ENCODE measurements around the gene PRR20G.

Gene PRR20G

GRCh38 chr3:127325629-127325961 lies 37.7 kb upstream of the PRR20G start:
- H4K20me1 ChIP-seq (ENCODE audit: insufficient read depth, low read length): no peaks in the 10 kb centered on the region
- H3K9ac ChIP-seq (ENCODE audit: low read depth, low read length): no peak overlapping the region
- H3K9me3 ChIP-seq (ENCODE audit: insufficient read depth, low read length, severe bottlenecking): peaks cover 6% of the 10 kb centered on the region
- no peak overlapping the region for H3K4me2 ChIP-seq (ENCODE audit: insufficient read depth, low read length)
- DNase-seq: no peak
- no peak overlapping the region for H2AFZ ChIP-seq (ENCODE audit: low read depth, low read length)
- no peaks in the 10 kb centered on the region for H3K27me3 ChIP-seq (ENCODE audit: insufficient read depth, low read length, poor library complexity)
- H3K79me2 ChIP-seq (ENCODE audit: insufficient read depth, low read length): no peaks in the 10 kb centered on the region
- ATAC-seq (ENCODE audit: insufficient read depth, low read depth): no peak
- H3K4me1 ChIP-seq (ENCODE audit: insufficient read depth, low read length): no peaks in the 10 kb centered on the region
- no peaks in the 10 kb centered on the region for H3K36me3 ChIP-seq (ENCODE audit: insufficient read depth, low read length)
- no peak overlapping the region for H3K4me3 ChIP-seq (ENCODE audit: low read depth in 1 of 2, low read length in 2 of 2)
- no peak overlapping the region for H3K27ac ChIP-seq (ENCODE audit: low read length)
- TF ChIP-seq, protein P1, sequence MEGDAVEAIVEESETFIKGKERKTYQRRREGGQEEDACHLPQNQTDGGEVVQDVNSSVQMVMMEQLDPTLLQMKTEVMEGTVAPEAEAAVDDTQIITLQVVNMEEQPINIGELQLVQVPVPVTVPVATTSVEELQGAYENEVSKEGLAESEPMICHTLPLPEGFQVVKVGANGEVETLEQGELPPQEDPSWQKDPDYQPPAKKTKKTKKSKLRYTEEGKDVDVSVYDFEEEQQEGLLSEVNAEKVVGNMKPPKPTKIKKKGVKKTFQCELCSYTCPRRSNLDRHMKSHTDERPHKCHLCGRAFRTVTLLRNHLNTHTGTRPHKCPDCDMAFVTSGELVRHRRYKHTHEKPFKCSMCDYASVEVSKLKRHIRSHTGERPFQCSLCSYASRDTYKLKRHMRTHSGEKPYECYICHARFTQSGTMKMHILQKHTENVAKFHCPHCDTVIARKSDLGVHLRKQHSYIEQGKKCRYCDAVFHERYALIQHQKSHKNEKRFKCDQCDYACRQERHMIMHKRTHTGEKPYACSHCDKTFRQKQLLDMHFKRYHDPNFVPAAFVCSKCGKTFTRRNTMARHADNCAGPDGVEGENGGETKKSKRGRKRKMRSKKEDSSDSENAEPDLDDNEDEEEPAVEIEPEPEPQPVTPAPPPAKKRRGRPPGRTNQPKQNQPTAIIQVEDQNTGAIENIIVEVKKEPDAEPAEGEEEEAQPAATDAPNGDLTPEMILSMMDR (IDR thresholded peaks at IDR 0.05; ENCODE audit: borderline replicate concordance, extremely low read depth, low read length, poor library complexity, severe bottlenecking): no peak
- no peak for TF ChIP-seq EZH2 (IDR thresholded peaks at IDR 0.05; ENCODE audit: borderline replicate concordance, low read depth, low read length, severe bottlenecking)

DNA sequence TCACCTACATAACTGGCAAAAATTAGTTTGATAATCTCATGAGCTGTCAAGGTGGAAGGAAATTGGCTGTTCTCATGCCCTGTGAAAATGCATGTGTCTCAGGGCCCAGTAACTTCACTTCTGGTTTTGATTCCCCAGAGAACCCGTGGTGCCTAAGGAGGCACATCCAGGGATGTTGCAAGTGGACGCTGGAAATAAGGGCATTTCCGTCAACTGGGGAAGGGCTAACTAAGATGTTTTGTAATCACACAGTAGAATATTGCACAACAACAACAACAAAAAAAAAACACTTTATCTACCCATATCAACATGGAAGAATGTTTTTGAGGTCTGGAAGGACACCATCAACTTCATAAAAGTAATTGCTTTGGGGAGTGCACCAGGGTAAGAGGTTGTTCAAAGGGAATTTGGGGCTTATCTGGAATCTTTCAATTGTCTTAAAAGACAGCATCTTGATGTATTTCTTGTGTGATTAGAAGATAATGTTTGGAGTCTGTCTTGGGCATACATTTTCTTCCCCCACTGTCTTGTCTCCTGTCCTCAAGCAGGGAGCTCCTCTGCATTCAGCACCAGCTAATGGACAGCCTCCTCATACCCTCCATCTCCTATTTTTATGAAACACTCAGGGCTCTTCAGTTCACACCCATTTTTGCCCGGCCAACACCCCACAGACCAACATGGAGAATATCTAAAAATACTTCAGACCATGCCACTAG lies 37.2 kb upstream of the PRR20G start:
- H3K9ac ChIP-seq (ENCODE audit: low read depth, low read length): no peak overlapping the region
- DNase-seq (no peak), ATAC-seq (ENCODE audit: insufficient read depth, low read depth) (no peak)
- H3K27ac ChIP-seq (ENCODE audit: low read length): no peak overlapping the region
- TF ChIP-seq, protein P1 (IDR thresholded peaks at IDR 0.05; ENCODE audit: borderline replicate concordance, extremely low read depth, low read length, poor library complexity, severe bottlenecking): no peak
- no peak for TF ChIP-seq EZH2 (IDR thresholded peaks at IDR 0.05; ENCODE audit: borderline replicate concordance, low read depth, low read length, severe bottlenecking)
- no peaks in the 10 kb centered on the region for H3K36me3 ChIP-seq (ENCODE audit: insufficient read depth, low read length)
- H3K79me2 ChIP-seq (ENCODE audit: insufficient read depth, low read length): no peaks in the 10 kb centered on the region
- H3K9me3 ChIP-seq (ENCODE audit: insufficient read depth, low read length, severe bottlenecking): peaks cover 8% of the 10 kb centered on the region
- no peak overlapping the region for H3K4me2 ChIP-seq (ENCODE audit: insufficient read depth, low read length)
- H3K4me1 ChIP-seq (ENCODE audit: insufficient read depth, low read length): no peaks in the 10 kb centered on the region
- no peak overlapping the region for H3K4me3 ChIP-seq (ENCODE audit: low read depth in 1 of 2, low read length in 2 of 2)
- no peaks in the 10 kb centered on the region for H3K27me3 ChIP-seq (ENCODE audit: insufficient read depth, low read length, poor library complexity)
- H4K20me1 ChIP-seq (ENCODE audit: insufficient read depth, low read length): no peaks in the 10 kb centered on the region
- no peak overlapping the region for H2AFZ ChIP-seq (ENCODE audit: low read depth, low read length)

DNA sequence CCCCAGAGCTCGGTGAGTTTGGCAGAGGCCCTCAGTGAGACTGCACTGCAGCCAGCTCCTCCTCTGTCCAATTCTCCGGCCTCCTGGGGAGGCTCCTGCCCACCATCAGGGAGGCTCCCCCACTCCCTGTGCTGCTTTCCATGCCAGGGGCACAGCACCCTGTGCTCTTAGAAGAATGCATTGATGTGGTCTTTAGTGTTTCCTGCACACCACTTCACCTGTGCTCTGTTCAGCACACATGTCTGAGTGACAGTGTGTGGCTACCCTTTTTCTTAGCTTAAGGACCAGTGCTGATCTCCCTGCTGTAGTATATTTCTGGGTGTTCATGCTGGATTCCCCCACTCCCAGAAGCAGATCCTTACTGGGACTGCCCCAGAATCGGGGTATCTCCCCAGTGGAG lies 36.2 kb upstream of the PRR20G start:
- TF ChIP-seq, protein P1 (IDR thresholded peaks at IDR 0.05; ENCODE audit: borderline replicate concordance, extremely low read depth, low read length, poor library complexity, severe bottlenecking): no peak
- no peak for TF ChIP-seq EZH2 (IDR thresholded peaks at IDR 0.05; ENCODE audit: borderline replicate concordance, low read depth, low read length, severe bottlenecking)
- Histone ChIP-seq H3K27me3 (ENCODE audit: insufficient read depth, low read length, poor library complexity) (no peaks in the 10 kb centered on the region), H3K4me1 (ENCODE audit: insufficient read depth, low read length) (no peaks in the 10 kb centered on the region), H2AFZ (ENCODE audit: low read depth, low read length) (no peak overlapping the region), H3K36me3 (ENCODE audit: insufficient read depth, low read length) (no peaks in the 10 kb centered on the region), H4K20me1 (ENCODE audit: insufficient read depth, low read length) (no peaks in the 10 kb centered on the region), H3K4me2 (ENCODE audit: insufficient read depth, low read length) (no peak overlapping the region), H3K4me3 (ENCODE audit: low read depth in 1 of 2, low read length in 2 of 2) (no peak overlapping the region), H3K79me2 (ENCODE audit: insufficient read depth, low read length) (no peaks in the 10 kb centered on the region), H3K9ac (ENCODE audit: low read depth, low read length) (no peak overlapping the region), H3K9me3 (ENCODE audit: insufficient read depth, low read length, severe bottlenecking) (peaks cover 2% of the 10 kb centered on the region), H3K27ac (ENCODE audit: low read length) (no peak overlapping the region)
- DNase-seq: no peak
- peak; percentile 73; the same call in 2 of the 3 replicates for ATAC-seq (ENCODE audit: insufficient read depth, low read depth)
